Stimulated activated CD8-positive, alpha-beta memory T cell treated with anti-CD3 and anti-CD28 coated beads, Interleukin-12 subunit alpha, Interleukin-12 subunit beta, amount 100 ng/mL, for 24 hours (primary cell): ENCODE results near the gene CALY.

Experiments used
- DNase-seq: peaks from one replicate; pipeline ENCODE4 v3.0.0-alpha.2; 2020; ENCODE audit errors: extremely low read depth

The CALY gene

GRCh38 chr10:133287832-133288500 lies 48.7 kb downstream of the CALY start:
- DNase-seq, result no peak

GRCh38 chr10:133286366-133286765 lies 50.3 kb downstream of the CALY start:
- no peak for DNase-seq

- DNase-seq, result no peak
Measured at GRCh38 chr10:133285217-133285616, 51.5 kb downstream of the CALY start.

- DNase-seq, result no peak
Measured at GRCh38 chr10:133283931-133284330, 52.8 kb downstream of the CALY start.

GRCh38 chr10:133282846-133283390 lies 53.8 kb downstream of the CALY start:
- no peak for DNase-seq

- DNase-seq, result no peak
Measured at GRCh38 chr10:133281628-133282372, 54.9 kb downstream of the CALY start.

- DNase-seq, result no peak
Measured at GRCh38 chr10:133281084-133281483, 55.6 kb downstream of the CALY start.

- DNase-seq, result no peak
Measured at GRCh38 chr10:133280391-133281059, 56.2 kb downstream of the CALY start.

GRCh38 chr10:133279326-133280226 lies 57.1 kb downstream of the CALY start:
- DNase-seq, result no peak

- DNase-seq, result no peak
Measured at GRCh38 chr10:133278577-133279265, 58.0 kb downstream of the CALY start.

- DNase-seq, result no peak
Measured at GRCh38 chr10:133277993-133278576, 58.6 kb downstream of the CALY start.

GRCh38 chr10:133277277-133277992 lies 59.3 kb downstream of the CALY start:
- DNase-seq, result no peak

GRCh38 chr10:133276435-133277201 lies 60.1 kb downstream of the CALY start, which contains the start of gene ADAM8:
ADAM8 (minus strand) TSS chr10:133276868; CDS start chr10:133276817, 51 bp downstream.
- DNase-seq, result no peak

GRCh38 chr10:133276100-133276434 lies 60.6 kb downstream of the CALY start:
- DNase-seq, result no peak

GRCh38 chr10:133275684-133276092 lies 61.0 kb downstream of the CALY start:
- no peak for DNase-seq

GRCh38 chr10:133274751-133275683 lies 61.7 kb downstream of the CALY start:
- DNase-seq, result peak; percentile 58
